Activated naive CD8-positive, alpha-beta T cell treated with anti-CD3 and anti-CD28 coated beads for 36 hours (primary cell): ENCODE data around the gene FAM184A. TPM values are rescaled to one million over a fixed set of nuclear protein-coding genes. Genes with fewer than 3 reads are reported as not detected.
"Not testable (repeated sequence)": the region's sequence is repeated elsewhere in the genome, so short reads cannot be mapped to it uniquely, and the experiment has no call there.

Source experiments
- DNase-seq: peaks from one replicate; pipeline ENCODE4 v3.0.0; 2021
- H3K27ac Mint-ChIP-seq: one replicate; pipeline ENCODE4 v1.8.0; 2022; ENCODE audit warnings: mild to moderate bottlenecking, moderate library complexity, mixed read lengths
- H3K27me3 Mint-ChIP-seq: one replicate; pipeline ENCODE4 v1.8.0; 2022; ENCODE audit warnings: mild to moderate bottlenecking, mixed read lengths
- H3K36me3 Mint-ChIP-seq: one replicate; pipeline ENCODE4 v1.8.0; 2021; ENCODE audit warnings: mild to moderate bottlenecking, mixed read lengths
- H3K4me1 Mint-ChIP-seq: one replicate; pipeline ENCODE4 v1.8.0; 2021; ENCODE audit warnings: mixed read lengths
- H3K4me3 Mint-ChIP-seq: one replicate; pipeline ENCODE4 v1.8.0; 2022; ENCODE audit warnings: mild to moderate bottlenecking, moderate library complexity, mixed read lengths
- H3K9me3 Mint-ChIP-seq: one replicate; pipeline ENCODE4 v1.8.0; 2022; ENCODE audit warnings: mixed read lengths
- total RNA-seq, 2 experiments: library from RNA; stranded (reverse); gene quantifications; one replicate each; pipeline ENCODE4 v1.2.3, GENCODE V29; 2021

The FAM184A gene
- total RNA-seq, 2 experiments from 2014 or later, result 2.7 to 3.7 TPM

GRCh38 chr6:119025793-119026192, 52.7 kb downstream of the FAM184A start:
- no peak overlapping the region for H3K27ac Mint-ChIP-seq
- DNase-seq, result no peak
- H3K36me3 Mint-ChIP-seq, result no peaks in the 10 kb centered on the region
- H3K27me3 Mint-ChIP-seq, result no peaks in the 10 kb centered on the region
- no peaks in the 10 kb centered on the region for H3K9me3 Mint-ChIP-seq
- no peak overlapping the region for H3K4me3 Mint-ChIP-seq
- H3K4me1 Mint-ChIP-seq, result peaks cover under 1% of the 10 kb centered on the region

DNA sequence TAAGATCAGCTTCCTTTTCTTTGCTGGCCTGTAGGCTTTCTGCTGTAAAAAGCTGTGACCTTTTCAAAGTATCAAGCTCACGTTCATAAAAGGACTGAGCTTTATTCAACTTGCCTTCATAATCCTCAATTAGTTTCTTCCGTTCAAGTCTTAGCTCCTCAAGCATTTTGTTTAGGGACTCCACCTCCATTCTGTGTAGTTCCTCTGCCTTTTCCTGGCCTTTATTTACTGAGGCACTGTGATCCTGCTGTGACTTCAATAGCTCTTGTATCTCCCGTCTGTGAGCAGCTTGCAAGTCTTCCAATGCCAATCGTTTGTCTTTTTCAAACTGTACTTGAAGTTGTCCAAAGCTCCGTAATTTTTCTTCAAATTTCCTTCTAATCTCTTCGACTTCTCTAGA, 54.4 kb downstream of the FAM184A start:
- H3K9me3 Mint-ChIP-seq, result no peaks in the 10 kb centered on the region
- H3K27ac Mint-ChIP-seq, result no peak overlapping the region
- H3K4me1 Mint-ChIP-seq, result peaks cover 2% of the 10 kb centered on the region
- H3K27me3 Mint-ChIP-seq, result no peaks in the 10 kb centered on the region
- no peaks in the 10 kb centered on the region for H3K36me3 Mint-ChIP-seq
- DNase-seq, result no peak
- H3K4me3 Mint-ChIP-seq, result no peak overlapping the region

- Mint-ChIP-seq H3K4me3 (no peak overlapping the region), H3K9me3 (no peaks in the 10 kb centered on the region), H3K27ac (no peak overlapping the region), H3K4me1 (peaks cover 2% of the 10 kb centered on the region), H3K27me3 (no peaks in the 10 kb centered on the region), H3K36me3 (no peaks in the 10 kb centered on the region)
- no peak for DNase-seq
Observed at GRCh38 chr6:119022796-119023195, 55.7 kb downstream of the FAM184A start.

DNA sequence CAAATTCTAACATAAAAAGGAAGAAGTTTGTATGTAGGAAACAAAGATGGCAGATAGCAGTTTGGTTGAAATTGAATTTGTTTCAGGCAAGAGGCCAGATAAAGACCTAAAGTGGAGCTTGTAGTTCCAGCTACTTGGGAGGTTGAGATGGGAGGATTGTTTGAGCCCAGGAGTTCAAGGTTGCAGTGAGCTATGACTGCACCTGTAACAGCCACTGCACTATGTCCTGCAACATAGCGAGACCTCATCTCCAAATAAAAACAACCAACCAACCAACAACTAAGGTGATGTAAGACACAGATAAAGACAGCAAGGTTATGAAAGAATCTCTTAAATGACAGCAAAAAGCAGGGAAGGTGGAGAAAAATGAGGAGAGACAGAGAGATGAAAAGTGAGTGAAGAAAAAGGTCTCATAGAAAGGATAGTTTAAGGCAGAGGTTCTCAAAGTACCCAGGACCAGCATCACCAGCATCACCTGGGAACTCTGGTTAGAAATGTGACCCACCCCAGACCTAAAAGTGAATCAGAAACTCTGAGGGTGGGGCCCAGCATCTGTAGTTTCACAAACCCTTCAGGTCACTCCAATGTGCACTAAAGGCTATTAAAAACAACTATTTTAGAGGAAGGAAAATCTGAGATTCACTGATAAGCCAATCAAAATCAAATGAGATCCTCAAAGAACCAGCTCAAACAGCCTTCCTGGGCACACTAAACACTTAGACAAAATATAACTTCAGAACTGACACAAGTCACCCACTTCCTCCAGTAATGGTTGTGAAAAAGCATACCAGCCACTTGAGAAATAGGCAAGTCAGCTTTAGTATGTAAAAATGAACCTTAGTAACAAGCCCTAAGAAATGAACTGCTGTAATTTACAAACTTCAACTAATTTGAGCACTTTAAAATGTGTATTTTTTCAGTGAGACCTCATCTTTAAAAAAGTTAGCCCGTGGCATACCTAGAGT, 57.6 kb downstream of the FAM184A start:
- Mint-ChIP-seq H3K4me1 (peaks cover 2% of the 10 kb centered on the region), H3K9me3 (no peaks in the 10 kb centered on the region), H3K27ac (no peak overlapping the region), H3K36me3 (peaks cover 3% of the 10 kb centered on the region), H3K4me3 (no peak overlapping the region), H3K27me3 (no peaks in the 10 kb centered on the region)
- no peak for DNase-seq

DNA sequence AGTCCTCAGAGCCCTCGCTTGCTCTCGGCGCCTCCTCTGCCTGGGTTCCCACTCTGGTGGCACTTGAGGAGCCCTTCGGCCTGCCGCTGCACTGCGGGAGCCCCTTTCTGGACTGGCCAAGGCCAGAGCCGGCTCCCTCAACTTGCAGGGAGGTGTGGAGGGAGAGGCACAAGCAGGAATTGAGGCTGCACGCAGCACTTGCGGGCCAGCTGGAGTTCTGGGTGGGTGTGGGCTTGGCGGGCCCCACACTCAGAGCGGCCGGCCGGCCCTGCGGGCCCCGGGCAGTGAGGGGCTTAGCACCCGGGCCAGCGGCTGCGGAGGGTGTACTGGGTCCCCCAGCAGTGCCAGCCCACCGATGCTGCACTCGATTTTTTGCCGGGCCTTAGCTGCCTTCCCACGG, 63.3 kb downstream of the FAM184A start:
- H3K36me3 Mint-ChIP-seq, H3K27ac Mint-ChIP-seq, H3K4me3 Mint-ChIP-seq, H3K27me3 Mint-ChIP-seq, DNase-seq, H3K9me3 Mint-ChIP-seq, H3K4me1 Mint-ChIP-seq: not testable (repeated sequence)

GRCh38 chr6:119012521-119012920, 65.9 kb downstream of the FAM184A start:
- no peaks in the 10 kb centered on the region for H3K27me3 Mint-ChIP-seq
- H3K36me3 Mint-ChIP-seq, result peaks cover 16% of the 10 kb centered on the region

GRCh38 chr6:119009266-119009665, 69.2 kb downstream of the FAM184A start:
- not testable (repeated sequence) for H3K9me3 Mint-ChIP-seq, H3K4me1 Mint-ChIP-seq, H3K27ac Mint-ChIP-seq, DNase-seq, H3K4me3 Mint-ChIP-seq, H3K27me3 Mint-ChIP-seq
- peaks cover 16% of the 10 kb centered on the region for H3K36me3 Mint-ChIP-seq

More at GRCh38 chr6:119012521-119012920, 65.9 kb downstream of the FAM184A start:
- Mint-ChIP-seq H3K27ac (no peak overlapping the region), H3K9me3 (peaks cover 5% of the 10 kb centered on the region), H3K4me3 (no peak overlapping the region), H3K4me1 (no peaks in the 10 kb centered on the region)
- no peak for DNase-seq

- Mint-ChIP-seq H3K9me3 (peaks cover 5% of the 10 kb centered on the region), H3K27me3 (no peaks in the 10 kb centered on the region), H3K27ac (no peak overlapping the region), H3K36me3 (peaks cover 16% of the 10 kb centered on the region), H3K4me1 (no peaks in the 10 kb centered on the region), H3K4me3 (no peak overlapping the region)
- no peak for DNase-seq
Observed at GRCh38 chr6:119006974-119007373, 71.5 kb downstream of the FAM184A start.

- no peak overlapping the region for H3K4me3 Mint-ChIP-seq
- no peak for DNase-seq
- no peak overlapping the region for H3K27ac Mint-ChIP-seq
- no peaks in the 10 kb centered on the region for H3K27me3 Mint-ChIP-seq
- peaks cover 3% of the 10 kb centered on the region for H3K4me1 Mint-ChIP-seq
- no peaks in the 10 kb centered on the region for H3K9me3 Mint-ChIP-seq
- H3K36me3 Mint-ChIP-seq, result peaks cover 2% of the 10 kb centered on the region
Observed at GRCh38 chr6:119002069-119002468, 76.4 kb downstream of the FAM184A start.

DNA sequence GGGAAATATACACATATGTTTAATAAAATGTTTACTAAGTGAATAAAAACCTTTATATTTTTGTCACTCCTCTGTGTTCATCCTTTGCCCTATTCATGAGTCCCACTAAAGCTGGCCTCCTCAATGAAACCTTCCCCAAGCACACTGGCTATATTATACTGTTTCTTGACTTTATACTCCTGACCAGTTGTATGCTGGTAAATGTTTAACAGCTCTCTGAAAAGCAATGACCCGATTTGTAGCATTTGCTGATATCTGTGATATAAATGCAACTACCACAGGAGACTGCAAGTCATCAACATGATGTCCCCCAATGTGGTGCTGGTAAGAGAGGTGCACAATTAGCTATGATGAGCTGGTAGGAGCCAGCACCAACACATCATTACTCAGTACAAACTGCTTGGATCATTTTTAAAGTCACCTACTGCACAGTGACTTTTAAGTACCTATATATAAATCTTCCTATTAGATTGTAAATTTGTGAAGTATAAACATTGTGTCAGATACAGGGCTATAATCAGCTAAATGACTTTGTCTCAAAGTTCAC, 78.9 kb downstream of the FAM184A start:
- Mint-ChIP-seq H3K4me1 (peaks cover 3% of the 10 kb centered on the region), H3K4me3 (no peak overlapping the region), H3K9me3 (no peaks in the 10 kb centered on the region), H3K27me3 (no peaks in the 10 kb centered on the region), H3K36me3 (no peaks in the 10 kb centered on the region), H3K27ac (no peak overlapping the region)
- no peak for DNase-seq

DNA sequence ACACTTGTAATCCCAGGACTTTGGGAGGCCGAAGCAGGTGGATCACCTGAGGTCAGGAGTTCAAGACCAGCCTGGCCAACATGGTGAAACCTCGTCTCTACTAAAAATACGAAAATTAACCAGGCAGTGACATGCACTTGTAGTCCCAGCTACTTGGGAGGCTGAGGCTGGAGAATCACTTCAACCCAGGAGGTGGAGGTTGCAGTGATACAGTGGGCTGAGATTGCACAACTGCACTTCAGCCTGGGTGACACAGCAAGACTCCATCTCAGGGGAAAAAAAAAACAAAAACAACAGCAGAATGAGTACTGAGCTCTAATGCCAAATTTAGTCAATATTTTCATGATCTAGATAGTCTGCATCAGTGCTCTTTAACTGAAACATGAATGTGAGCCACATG, 81.0 kb downstream of the FAM184A start:
- not testable (repeated sequence) for DNase-seq, H3K4me3 Mint-ChIP-seq, H3K27ac Mint-ChIP-seq, H3K9me3 Mint-ChIP-seq, H3K36me3 Mint-ChIP-seq, H3K27me3 Mint-ChIP-seq, H3K4me1 Mint-ChIP-seq

DNA sequence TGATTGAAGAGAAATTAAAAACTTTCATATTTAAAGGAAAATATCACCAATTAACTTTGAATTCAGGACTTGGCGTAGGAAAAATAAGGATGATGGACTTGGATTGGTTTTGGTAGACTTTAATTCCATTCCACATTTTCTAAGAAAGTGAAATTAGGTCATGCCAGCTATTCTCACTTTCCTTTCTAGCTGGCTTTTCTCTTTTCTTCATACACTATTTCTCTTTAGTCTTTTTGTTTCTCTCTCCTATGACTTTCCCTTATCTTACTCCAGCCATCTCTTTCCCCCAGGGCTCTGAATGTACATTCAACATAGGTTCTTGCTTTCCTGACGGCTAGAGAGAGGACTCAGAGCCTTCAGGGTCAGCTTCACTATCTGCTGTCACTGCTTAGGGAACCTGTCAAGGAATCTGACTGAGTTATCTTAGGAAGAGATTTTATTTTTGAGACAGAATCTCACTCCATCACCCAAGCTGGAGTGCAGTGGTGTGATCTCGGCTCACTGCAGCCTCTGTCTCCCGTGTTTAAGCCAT, 82.1 kb downstream of the FAM184A start:
- Mint-ChIP-seq H3K4me3 (no peak overlapping the region), H3K27ac (no peak overlapping the region), H3K36me3 (no peaks in the 10 kb centered on the region), H3K9me3 (no peaks in the 10 kb centered on the region), H3K4me1 (peaks cover 3% of the 10 kb centered on the region), H3K27me3 (no peaks in the 10 kb centered on the region)
- no peak for DNase-seq

DNA sequence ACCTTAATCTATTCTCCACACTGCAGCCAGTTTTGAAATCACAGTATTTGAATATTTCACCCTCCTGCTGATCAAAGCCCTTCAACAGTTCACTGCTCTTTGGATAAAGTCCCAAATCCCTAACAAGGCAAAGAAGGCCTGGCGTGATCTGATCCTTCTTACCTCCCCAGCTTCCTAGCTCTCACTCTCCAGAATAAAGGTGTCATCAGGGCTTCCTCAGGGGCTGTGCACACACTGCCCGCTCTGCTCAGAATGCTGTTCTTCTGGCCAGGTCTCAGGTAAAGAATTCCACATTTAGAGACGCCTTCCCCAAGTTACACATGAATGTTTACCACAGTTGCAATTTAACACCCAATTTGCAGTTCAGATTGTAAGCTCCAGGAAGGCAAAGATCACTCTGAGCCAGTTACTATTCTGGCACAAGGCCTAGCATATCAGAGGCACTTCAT, 84.6 kb downstream of the FAM184A start:
- Mint-ChIP-seq H3K4me3 (no peak overlapping the region), H3K9me3 (no peaks in the 10 kb centered on the region), H3K36me3 (no peaks in the 10 kb centered on the region), H3K27ac (no peak overlapping the region), H3K27me3 (no peaks in the 10 kb centered on the region), H3K4me1 (peaks cover 3% of the 10 kb centered on the region)
- DNase-seq, result no peak

- Mint-ChIP-seq H3K36me3 (no peaks in the 10 kb centered on the region), H3K4me3 (no peak overlapping the region), H3K9me3 (no peaks in the 10 kb centered on the region), H3K27ac (no peak overlapping the region), H3K27me3 (no peaks in the 10 kb centered on the region), H3K4me1 (peaks cover 3% of the 10 kb centered on the region)
- DNase-seq, result no peak
Observed at GRCh38 chr6:118993358-118993757, 85.1 kb downstream of the FAM184A start.

DNA sequence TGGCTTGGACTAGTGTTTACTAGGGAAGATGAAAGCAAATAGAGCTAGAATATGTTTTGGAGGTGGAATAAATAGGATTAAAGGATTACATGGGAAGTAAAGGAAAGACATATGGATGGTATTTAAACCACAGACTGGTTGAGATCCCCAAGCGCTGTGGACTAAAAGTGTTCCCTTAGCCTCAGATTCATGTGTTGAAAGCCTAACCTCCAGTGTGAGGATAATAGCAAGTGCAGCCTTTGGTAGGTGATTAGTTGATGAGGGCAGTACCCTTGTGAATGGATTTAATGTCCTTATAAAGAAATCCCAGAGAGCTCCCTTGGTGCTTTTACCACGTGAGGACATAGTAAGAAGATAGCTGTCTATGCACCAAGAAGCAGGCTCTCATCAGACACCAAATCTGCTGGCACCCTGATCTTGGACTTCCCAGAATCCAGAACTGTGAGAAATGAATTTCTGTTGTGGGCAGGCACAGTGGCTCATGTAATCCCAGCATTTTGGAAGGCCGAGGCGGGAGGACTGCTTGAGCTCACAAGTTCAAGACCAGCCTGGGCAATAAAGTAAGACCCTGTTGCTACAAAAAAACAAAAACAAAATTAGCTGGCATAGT, 86.2 kb downstream of the FAM184A start:
- Mint-ChIP-seq H3K4me3 (no peak overlapping the region), H3K27me3 (no peaks in the 10 kb centered on the region), H3K27ac (no peak overlapping the region), H3K36me3 (no peaks in the 10 kb centered on the region), H3K4me1 (no peaks in the 10 kb centered on the region), H3K9me3 (no peaks in the 10 kb centered on the region)
- no peak for DNase-seq
